Measurements from ENCODE around the gene RNPEPL1.

DNA sequence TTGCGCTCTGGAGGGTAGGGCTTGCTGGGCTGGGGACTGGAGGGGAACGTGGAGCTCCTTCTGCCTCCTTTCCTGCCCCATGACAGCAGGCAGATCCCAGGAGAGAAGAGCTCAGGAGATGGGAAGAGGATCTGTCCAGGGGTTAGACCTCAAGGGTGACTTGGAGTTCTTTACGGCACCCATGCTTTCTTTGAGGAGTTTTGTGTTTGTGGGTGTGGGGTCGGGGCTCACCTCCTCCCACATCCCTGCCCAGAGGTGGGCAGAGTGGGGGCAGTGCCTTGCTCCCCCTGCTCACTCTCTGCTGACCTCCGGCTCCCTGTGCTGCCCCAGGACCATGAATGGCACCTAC is 61.3 kb downstream of the RNPEPL1 start:
- TF ChIP-seq CTCF (conservative IDR thresholded peaks at IDR 0.05; ENCODE audit: low read depth, low read length) (no peak), EZH2phosphoT487 (IDR thresholded peaks at IDR 0.05; ENCODE audit: borderline replicate concordance, low read length) (no peak), EZH2 (IDR thresholded peaks at IDR 0.05; ENCODE audit: low read length, unreplicated experiment) (no peak)

Measured in PC-3 (cell line).